Astrocyte (in vitro differentiated cells and primary cell): ENCODE measurements around the gene HNF1A. TPM values are rescaled to one million over a fixed set of nuclear protein-coding genes. Genes with fewer than 3 reads are reported as not detected.

ENCODE experiments used
- DNase-seq: peaks from one replicate; pipeline ENCODE4 v3.0.0-alpha.2; 2010; ENCODE audit warnings: low read depth
- FAIRE-seq: peaks from 2 replicates; lab custom pipeline; 2011; peaks lifted over from hg19 to GRCh38; lab: Jason Lieb, UNC
- H2AFZ ChIP-seq: 2 replicates; pipeline ENCODE4 v1.6.0; 2012; ENCODE audit warnings: low read depth, low read length, inconsistent platforms
- H3K27ac ChIP-seq: 2 replicates; pipeline ENCODE4 v1.5.1; 2011; ENCODE audit warnings: low read depth, low read length, inconsistent platforms
- H3K27me3 ChIP-seq: 2 replicates; pipeline ENCODE4 v1.6.0; 2011; ENCODE audit warnings: low read length, inconsistent platforms; ENCODE audit not compliant: insufficient read depth
- H3K36me3 ChIP-seq: 2 replicates; pipeline ENCODE4 v1.5.1; 2011; ENCODE audit warnings: low read length, inconsistent platforms; ENCODE audit not compliant: insufficient read depth
- H3K4me1 ChIP-seq: 2 replicates; pipeline ENCODE4 v1.5.1; 2011; ENCODE audit warnings: low read length, inconsistent platforms; ENCODE audit not compliant: insufficient read depth
- H3K4me2 ChIP-seq: 2 replicates; pipeline ENCODE4 v1.6.0; 2012; ENCODE audit warnings: low read length, inconsistent platforms
- H3K4me3 ChIP-seq: 2 replicates; pipeline ENCODE4 v1.5.1; 2011; ENCODE audit warnings: low read depth, mild to moderate bottlenecking, low read length, inconsistent platforms; ENCODE audit not compliant: insufficient read depth
- H3K79me2 ChIP-seq: 2 replicates; pipeline ENCODE4 v1.6.0; 2012; ENCODE audit warnings: mild to moderate bottlenecking, low read length, inconsistent platforms; ENCODE audit not compliant: insufficient read depth
- H3K9ac ChIP-seq: 2 replicates; pipeline ENCODE4 v1.6.0; 2012; ENCODE audit warnings: mild to moderate bottlenecking, low read length, inconsistent platforms
- H3K9me3 ChIP-seq: 2 replicates; pipeline ENCODE4 v1.5.1; 2012; ENCODE audit warnings: low read depth, mild to moderate bottlenecking, low read length, inconsistent platforms; ENCODE audit not compliant: insufficient read depth
- H4K20me1 ChIP-seq: 2 replicates; pipeline ENCODE4 v1.6.0; 2012; ENCODE audit warnings: low read length, inconsistent platforms; ENCODE audit not compliant: insufficient read depth
- H3K27ac Mint-ChIP-seq: one replicate; pipeline ENCODE4 v1.8.0; 2021; ENCODE audit warnings: mild to moderate bottlenecking, mixed read lengths; ENCODE audit not compliant: unreplicated experiment
- H3K27me3 Mint-ChIP-seq: one replicate; pipeline ENCODE4 v1.8.0; 2021; ENCODE audit warnings: low read depth, mixed read lengths; ENCODE audit not compliant: unreplicated experiment
- H3K36me3 Mint-ChIP-seq: one replicate; pipeline ENCODE4 v1.8.0; 2021; ENCODE audit warnings: low read depth, mixed read lengths; ENCODE audit not compliant: unreplicated experiment
- H3K4me1 Mint-ChIP-seq: one replicate; pipeline ENCODE4 v1.8.0; 2021; ENCODE audit warnings: low read depth, mixed read lengths; ENCODE audit not compliant: unreplicated experiment
- H3K4me3 Mint-ChIP-seq: one replicate; pipeline ENCODE4 v1.8.0; 2021; ENCODE audit warnings: mild to moderate bottlenecking, moderate library complexity, mixed read lengths; ENCODE audit not compliant: unreplicated experiment
- H3K9me3 Mint-ChIP-seq: one replicate; pipeline ENCODE4 v1.8.0; 2021; ENCODE audit warnings: mild to moderate bottlenecking, mixed read lengths; ENCODE audit not compliant: unreplicated experiment
- CTCF ChIP-seq: IDR thresholded peaks from 2 replicates; pipeline ENCODE4 v1.5.1; 2011; ENCODE audit warnings: low read depth, mild to moderate bottlenecking, inconsistent platforms, low read length, moderate library complexity; ENCODE audit not compliant: insufficient read depth
- EZH2 ChIP-seq: IDR thresholded peaks from 2 replicates; pipeline ENCODE4 v1.6.1; 2012; ENCODE audit warnings: mild to moderate bottlenecking, low read length, inconsistent platforms; ENCODE audit not compliant: insufficient read depth
- total RNA-seq: library from RNA; stranded (reverse); gene quantifications from 2 replicates; pipeline ENCODE4 v1.2.1, GENCODE V29; 2021

The HNF1A gene
- total RNA-seq, 1 donor from 2014 or later = not detected

GRCh38 chr12:120959111-120959878 is 19.0 kb upstream of the HNF1A start:
- Histone ChIP-seq H3K4me2 (no peak overlapping the region), H3K4me3 (no peak overlapping the region), H3K27ac (no peak overlapping the region), H3K9ac (no peak overlapping the region), H3K79me2 (no peaks in the 10 kb centered on the region), H4K20me1 (no peaks in the 10 kb centered on the region), H3K27me3 (peaks cover 4% of the 10 kb centered on the region), H2AFZ (no peak overlapping the region), H3K36me3 (no peaks in the 10 kb centered on the region), H3K4me1 (no peaks in the 10 kb centered on the region), H3K9me3 (no peaks in the 10 kb centered on the region)
- FAIRE-seq = no peak
- no peaks in the 10 kb centered on the region for H3K4me1 Mint-ChIP-seq
- DNase-seq = no peak
- peaks cover 24% of the 10 kb centered on the region for H3K27me3 Mint-ChIP-seq
- H3K36me3 Mint-ChIP-seq = no peaks in the 10 kb centered on the region
- H3K4me3 Mint-ChIP-seq = no peak overlapping the region
- no peak for TF ChIP-seq CTCF
- no peak for TF ChIP-seq EZH2
- H3K27ac Mint-ChIP-seq = no peak overlapping the region
- no peaks in the 10 kb centered on the region for H3K9me3 Mint-ChIP-seq

- FAIRE-seq (no peak), DNase-seq (no peak)
- Histone ChIP-seq H3K36me3 (no peaks in the 10 kb centered on the region), H3K27me3 (peaks cover 6% of the 10 kb centered on the region), H2AFZ (no peak overlapping the region), H3K4me3 (no peak overlapping the region), H3K4me2 (no peak overlapping the region), H3K9me3 (no peaks in the 10 kb centered on the region), H4K20me1 (no peaks in the 10 kb centered on the region), H3K27ac (no peak overlapping the region), H3K79me2 (no peaks in the 10 kb centered on the region), H3K4me1 (no peaks in the 10 kb centered on the region), H3K9ac (no peak overlapping the region)
- peaks cover 24% of the 10 kb centered on the region for H3K27me3 Mint-ChIP-seq
- H3K27ac Mint-ChIP-seq = no peak overlapping the region
- TF ChIP-seq EZH2 = no peak
- H3K9me3 Mint-ChIP-seq = no peaks in the 10 kb centered on the region
- H3K4me1 Mint-ChIP-seq = no peaks in the 10 kb centered on the region
- no peak overlapping the region for H3K4me3 Mint-ChIP-seq
- H3K36me3 Mint-ChIP-seq = no peaks in the 10 kb centered on the region
These were observed 17.7 kb upstream of the HNF1A start for GRCh38 chr12:120960657-120961056.

- H3K27me3 Mint-ChIP-seq = peaks cover 18% of the 10 kb centered on the region
- no peaks in the 10 kb centered on the region for H3K79me2 ChIP-seq
- no peaks in the 10 kb centered on the region for H3K9me3 ChIP-seq
- H2AFZ ChIP-seq = no peak overlapping the region
- FAIRE-seq (no peak), DNase-seq (no peak)
- H3K27me3 ChIP-seq = peaks cover 5% of the 10 kb centered on the region
- no peaks in the 10 kb centered on the region for H3K4me1 ChIP-seq
- H3K4me2 ChIP-seq = no peak overlapping the region
- H3K9ac ChIP-seq = no peak overlapping the region
- no peak overlapping the region for H3K4me3 Mint-ChIP-seq
- H3K9me3 Mint-ChIP-seq = no peaks in the 10 kb centered on the region
- TF ChIP-seq CTCF (no peak), EZH2 (no peak)
- no peak overlapping the region for H3K27ac Mint-ChIP-seq
- H4K20me1 ChIP-seq = no peaks in the 10 kb centered on the region
- H3K4me1 Mint-ChIP-seq = no peaks in the 10 kb centered on the region
- H3K36me3 ChIP-seq = no peaks in the 10 kb centered on the region
- H3K27ac ChIP-seq = no peak overlapping the region
- H3K4me3 ChIP-seq = no peak overlapping the region
- no peaks in the 10 kb centered on the region for H3K36me3 Mint-ChIP-seq
These were observed 16.5 kb upstream of the HNF1A start for GRCh38 chr12:120961604-120962531.
